HL-60 (cell line): ENCODE measurements around the gene GPR17.

Experiments used
- DNase-seq, 2 experiments: peaks; one replicate each; pipeline ENCODE4 v3.0.0-alpha.2; 2010 to 2020; ENCODE audit warnings: low read depth in 1 of 2, low spot score in 1 of 2
- H3K27ac ChIP-seq: fragments of 250-450 bp; sonication (Bioruptor Pico); replicated peaks from 2 replicates; pipeline ENCODE4 v1.5.1; 2020; ENCODE audit warnings: mild to moderate bottlenecking, moderate library complexity
- H3K27me3 ChIP-seq: fragments of 250-450 bp; sonication (Bioruptor Pico); 2 replicates; pipeline ENCODE4 v1.5.1; 2021; ENCODE audit warnings: mild to moderate bottlenecking, moderate library complexity; ENCODE audit not compliant: insufficient read depth, poor library complexity, severe bottlenecking
- H3K4me3 ChIP-seq: replicated peaks from 2 replicates; pipeline ENCODE4 v1.5.1; 2011; ENCODE audit warnings: mild to moderate bottlenecking, control low read depth, low read length; ENCODE audit not compliant: insufficient read depth
- CTCF ChIP-seq: IDR thresholded peaks from one replicate; pipeline ENCODE4 v1.5.1; 2011; ENCODE audit warnings: low read length, control low read depth, inconsistent platforms; ENCODE audit not compliant: insufficient read depth
- GABPA ChIP-seq: IDR thresholded peaks from 2 replicates; pipeline ENCODE4 v1.6.1; 2012; ENCODE audit warnings: low read depth
- POLR2AphosphoS5 ChIP-seq: IDR thresholded peaks from 2 replicates; pipeline ENCODE4 v1.6.1; 2012; ENCODE audit warnings: low read depth
- SPI1 ChIP-seq: IDR thresholded peaks from 2 replicates; pipeline ENCODE4 v1.6.1; 2012; ENCODE audit warnings: low read depth, mild to moderate bottlenecking, borderline replicate concordance
- TF ChIP-seq, protein P1 (sequence below): IDR thresholded peaks from 2 replicates; pipeline ENCODE4 v1.6.1; 2012; ENCODE audit warnings: low read depth; ENCODE audit not compliant: insufficient replicate concordance

The GPR17 gene

DNA sequence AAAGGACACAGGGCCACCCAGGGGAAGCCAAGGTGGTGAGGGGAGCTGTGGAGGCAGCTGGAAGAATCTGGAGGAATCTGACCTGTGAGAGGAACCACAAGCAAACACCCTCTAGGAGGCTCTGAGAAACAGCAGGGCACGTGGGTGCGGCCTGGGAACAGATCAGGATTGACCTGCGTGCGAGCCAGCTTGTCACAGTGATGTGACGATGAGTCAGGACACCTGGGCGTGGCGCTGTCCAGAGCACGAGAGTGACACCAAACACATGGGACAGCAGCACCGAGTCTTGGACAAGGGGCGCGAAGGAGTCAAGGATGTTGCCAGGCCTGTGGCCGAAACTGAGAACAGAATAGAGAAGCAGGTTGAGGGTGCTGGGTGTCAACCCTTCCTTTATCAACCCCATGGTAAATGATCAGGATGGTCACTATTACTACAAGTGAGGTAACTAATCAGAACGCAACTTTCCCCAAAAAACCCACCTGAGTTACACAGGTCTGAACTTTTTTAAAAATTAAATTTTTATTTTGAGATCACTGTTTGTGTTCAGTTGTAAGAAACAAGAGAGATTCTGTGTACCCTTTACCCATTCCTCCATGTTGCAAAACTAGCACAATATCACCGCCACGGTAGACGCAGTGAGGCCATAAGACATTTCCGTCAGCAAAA lies 54.7 kb downstream of the GPR17 start:
- no peak for TF ChIP-seq POLR2AphosphoS5
- TF ChIP-seq GABPA: no peak
- TF ChIP-seq, protein P1, sequence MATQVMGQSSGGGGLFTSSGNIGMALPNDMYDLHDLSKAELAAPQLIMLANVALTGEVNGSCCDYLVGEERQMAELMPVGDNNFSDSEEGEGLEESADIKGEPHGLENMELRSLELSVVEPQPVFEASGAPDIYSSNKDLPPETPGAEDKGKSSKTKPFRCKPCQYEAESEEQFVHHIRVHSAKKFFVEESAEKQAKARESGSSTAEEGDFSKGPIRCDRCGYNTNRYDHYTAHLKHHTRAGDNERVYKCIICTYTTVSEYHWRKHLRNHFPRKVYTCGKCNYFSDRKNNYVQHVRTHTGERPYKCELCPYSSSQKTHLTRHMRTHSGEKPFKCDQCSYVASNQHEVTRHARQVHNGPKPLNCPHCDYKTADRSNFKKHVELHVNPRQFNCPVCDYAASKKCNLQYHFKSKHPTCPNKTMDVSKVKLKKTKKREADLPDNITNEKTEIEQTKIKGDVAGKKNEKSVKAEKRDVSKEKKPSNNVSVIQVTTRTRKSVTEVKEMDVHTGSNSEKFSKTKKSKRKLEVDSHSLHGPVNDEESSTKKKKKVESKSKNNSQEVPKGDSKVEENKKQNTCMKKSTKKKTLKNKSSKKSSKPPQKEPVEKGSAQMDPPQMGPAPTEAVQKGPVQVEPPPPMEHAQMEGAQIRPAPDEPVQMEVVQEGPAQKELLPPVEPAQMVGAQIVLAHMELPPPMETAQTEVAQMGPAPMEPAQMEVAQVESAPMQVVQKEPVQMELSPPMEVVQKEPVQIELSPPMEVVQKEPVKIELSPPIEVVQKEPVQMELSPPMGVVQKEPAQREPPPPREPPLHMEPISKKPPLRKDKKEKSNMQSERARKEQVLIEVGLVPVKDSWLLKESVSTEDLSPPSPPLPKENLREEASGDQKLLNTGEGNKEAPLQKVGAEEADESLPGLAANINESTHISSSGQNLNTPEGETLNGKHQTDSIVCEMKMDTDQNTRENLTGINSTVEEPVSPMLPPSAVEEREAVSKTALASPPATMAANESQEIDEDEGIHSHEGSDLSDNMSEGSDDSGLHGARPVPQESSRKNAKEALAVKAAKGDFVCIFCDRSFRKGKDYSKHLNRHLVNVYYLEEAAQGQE: no peak
- TF ChIP-seq CTCF: no peak
- TF ChIP-seq SPI1: no peak
- H3K27me3 ChIP-seq: no peaks in the 10 kb centered on the region
- peak; percentile 15 to 61 for DNase-seq

GRCh38 chr2:127701193-127701650 lies 55.3 kb downstream of the GPR17 start, which contains the start of gene SFT2D3:
Gene SFT2D3 (plus strand): TSS chr2:127701497. CDS start chr2:127701529, 32 bp downstream.
- TF ChIP-seq POLR2AphosphoS5 (peak; percentile 93), GABPA (peak; percentile 68), SPI1 (no peak), CTCF (no peak)
- TF ChIP-seq, protein P1: peak; percentile 71
- Histone ChIP-seq H3K4me3 (peak within 1 kb of the TSS; percentile 34), H3K27me3 (no peaks in the 10 kb centered on the region), H3K27ac (peak within 1 kb of the TSS; percentile 92)
- peak; percentile 85 to 95 for DNase-seq

More for the DNA sequence above, 54.7 kb downstream of the GPR17 start:
- Histone ChIP-seq H3K4me3 (peak overlapping the region; percentile 34), H3K27ac (peak overlapping the region; percentile 92)

DNA sequence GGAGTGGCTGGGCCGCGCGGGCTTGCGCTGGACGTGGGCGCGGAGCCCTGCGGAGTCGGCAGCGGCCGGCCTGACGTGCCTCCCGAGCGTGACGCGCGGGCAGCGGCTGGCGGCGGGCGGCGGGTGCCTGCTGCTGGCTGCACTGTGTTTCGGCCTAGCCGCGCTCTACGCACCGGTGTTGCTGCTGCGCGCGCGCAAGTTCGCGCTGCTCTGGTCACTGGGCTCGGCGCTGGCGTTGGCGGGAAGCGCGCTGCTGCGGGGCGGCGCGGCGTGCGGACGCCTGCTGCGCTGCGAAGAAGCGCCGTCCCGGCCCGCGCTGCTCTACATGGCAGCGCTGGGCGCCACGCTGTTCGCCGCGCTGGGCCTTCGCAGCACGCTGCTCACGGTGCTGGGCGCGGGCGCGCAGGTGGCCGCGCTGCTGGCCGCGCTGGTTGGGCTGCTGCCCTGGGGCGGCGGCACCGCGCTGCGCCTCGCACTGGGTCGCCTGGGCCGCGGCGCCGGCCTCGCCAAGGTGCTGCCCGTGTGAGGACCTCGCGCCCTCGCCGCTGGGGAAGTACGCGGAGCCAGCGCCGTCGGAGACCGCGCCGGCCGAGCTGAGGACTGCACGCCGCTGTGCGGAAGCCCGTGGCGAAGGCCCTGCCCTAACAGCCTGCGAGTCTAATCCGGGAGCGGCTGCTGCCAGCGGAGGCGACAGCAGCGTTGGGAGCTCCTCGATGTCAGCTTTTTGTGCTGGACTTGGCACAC lies 55.9 kb downstream of the GPR17 start:
- H3K27ac ChIP-seq: peak overlapping the region; percentile 92
- peak overlapping the region; percentile 34 for H3K4me3 ChIP-seq
- DNase-seq: peak; percentile 61 to 85
- TF ChIP-seq, protein P1: no peak
- TF ChIP-seq CTCF (no peak), SPI1 (peak; percentile 39; the same call in 1 of the 2 replicates), POLR2AphosphoS5 (peak; percentile 84), GABPA (no peak)
- H3K27me3 ChIP-seq: no peaks in the 10 kb centered on the region
